KMS-11 (cell line): Measurements from ENCODE around the gene CACNB4.

Source experiments
- H2AFZ ChIP-seq: fragments of 200-600 bp; sonication (generic); 2 replicates; pipeline ENCODE4 v1.6.1; 2016; ENCODE audit warnings: antibody characterized with exemption, mixed run types, low read depth
- H3K27ac ChIP-seq: fragments of 200-600 bp; sonication (generic); 2 replicates; pipeline ENCODE4 v1.6.1; 2016; ENCODE audit warnings: mild to moderate bottlenecking, mixed run types
- H3K27me3 ChIP-seq: fragments of 200-600 bp; sonication (generic); 2 replicates; pipeline ENCODE4 v1.6.1; 2017; ENCODE audit warnings: mild to moderate bottlenecking, low read depth, mixed run types, moderate library complexity; ENCODE audit not compliant: insufficient read depth
- H3K36me3 ChIP-seq: fragments of 200-600 bp; sonication (generic); 2 replicates; pipeline ENCODE4 v1.6.1; 2017; ENCODE audit warnings: mild to moderate bottlenecking, mixed run types; ENCODE audit not compliant: insufficient read depth
- H3K4me1 ChIP-seq: fragments of 200-600 bp; sonication (generic); 2 replicates; pipeline ENCODE4 v1.6.1; 2016; ENCODE audit warnings: mild to moderate bottlenecking, low read depth, mixed run types; ENCODE audit not compliant: poor library complexity, severe bottlenecking
- H3K4me2 ChIP-seq: fragments of 200-600 bp; sonication (generic); 2 replicates; pipeline ENCODE4 v1.7.0; 2016; ENCODE audit warnings: mild to moderate bottlenecking, mixed run types
- H3K4me3 ChIP-seq: fragments of 200-600 bp; sonication (generic); IDR thresholded peaks from 2 replicates; pipeline ENCODE4 v1.6.1; 2017; ENCODE audit warnings: low read depth, low read length, mixed read lengths; ENCODE audit not compliant: insufficient read depth
- H3K79me2 ChIP-seq: fragments of 200-600 bp; sonication (generic); 2 replicates; pipeline ENCODE4 v1.6.1; 2016; ENCODE audit warnings: low read depth, mixed run types; ENCODE audit not compliant: insufficient read depth
- H3K9ac ChIP-seq: fragments of 200-600 bp; sonication (generic); 2 replicates; pipeline ENCODE4 v1.6.1; 2016; ENCODE audit warnings: mild to moderate bottlenecking, mixed run types
- H4K20me1 ChIP-seq: fragments of 200-600 bp; sonication (generic); 2 replicates; pipeline ENCODE4 v1.6.1; 2016; ENCODE audit warnings: mild to moderate bottlenecking, mixed run types; ENCODE audit not compliant: insufficient read depth
- TF ChIP-seq, protein P1 (sequence below): fragments of 200-600 bp; sonication (generic); conservative IDR thresholded peaks from 2 replicates; pipeline ENCODE4 v1.6.1; 2017; ENCODE audit warnings: low read depth, mild to moderate bottlenecking, antibody characterized with exemption, low read length, moderate library complexity, mixed read lengths

The CACNB4 gene

DNA sequence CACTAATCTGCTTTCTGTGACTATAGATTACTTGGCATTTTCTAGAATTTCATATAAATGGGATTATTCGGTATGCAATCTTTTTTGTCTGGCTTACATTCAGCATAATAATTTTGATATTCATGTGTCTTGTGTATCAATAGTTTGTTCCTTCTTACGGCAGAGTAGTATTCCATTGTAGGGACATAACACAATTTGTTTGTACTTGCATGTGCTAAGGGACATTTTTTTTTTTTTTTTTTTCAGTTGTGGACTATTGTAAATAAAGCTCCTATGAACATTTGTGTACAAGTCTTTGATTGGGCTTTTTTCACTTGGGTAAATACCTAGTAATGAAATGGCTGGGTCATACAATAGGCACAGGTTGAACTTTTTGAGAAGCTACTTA, 315.7 kb downstream of the CACNB4 start:
- H3K27ac ChIP-seq = no peak overlapping the region
- H3K9ac ChIP-seq = no peak overlapping the region
- H3K4me3 ChIP-seq = no peak overlapping the region
- TF ChIP-seq, protein P1, sequence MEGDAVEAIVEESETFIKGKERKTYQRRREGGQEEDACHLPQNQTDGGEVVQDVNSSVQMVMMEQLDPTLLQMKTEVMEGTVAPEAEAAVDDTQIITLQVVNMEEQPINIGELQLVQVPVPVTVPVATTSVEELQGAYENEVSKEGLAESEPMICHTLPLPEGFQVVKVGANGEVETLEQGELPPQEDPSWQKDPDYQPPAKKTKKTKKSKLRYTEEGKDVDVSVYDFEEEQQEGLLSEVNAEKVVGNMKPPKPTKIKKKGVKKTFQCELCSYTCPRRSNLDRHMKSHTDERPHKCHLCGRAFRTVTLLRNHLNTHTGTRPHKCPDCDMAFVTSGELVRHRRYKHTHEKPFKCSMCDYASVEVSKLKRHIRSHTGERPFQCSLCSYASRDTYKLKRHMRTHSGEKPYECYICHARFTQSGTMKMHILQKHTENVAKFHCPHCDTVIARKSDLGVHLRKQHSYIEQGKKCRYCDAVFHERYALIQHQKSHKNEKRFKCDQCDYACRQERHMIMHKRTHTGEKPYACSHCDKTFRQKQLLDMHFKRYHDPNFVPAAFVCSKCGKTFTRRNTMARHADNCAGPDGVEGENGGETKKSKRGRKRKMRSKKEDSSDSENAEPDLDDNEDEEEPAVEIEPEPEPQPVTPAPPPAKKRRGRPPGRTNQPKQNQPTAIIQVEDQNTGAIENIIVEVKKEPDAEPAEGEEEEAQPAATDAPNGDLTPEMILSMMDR = no peak
- no peaks in the 10 kb centered on the region for H4K20me1 ChIP-seq
- no peaks in the 10 kb centered on the region for H3K36me3 ChIP-seq
- H3K27me3 ChIP-seq = no peaks in the 10 kb centered on the region
- peaks cover 9% of the 10 kb centered on the region for H3K4me1 ChIP-seq
- H2AFZ ChIP-seq = no peak overlapping the region
- H3K79me2 ChIP-seq = no peaks in the 10 kb centered on the region
- no peak overlapping the region for H3K4me2 ChIP-seq
